NB4 (cell line): ENCODE results near the gene NELL1.

Source experiments
- CTCF ChIP-seq: IDR thresholded peaks from one replicate; pipeline ENCODE4 v1.5.1; 2012; ENCODE audit warnings: low read depth, low read length
- POLR2A ChIP-seq: IDR thresholded peaks from 2 replicates; pipeline ENCODE4 v1.6.1; 2011; ENCODE audit warnings: mild to moderate bottlenecking; ENCODE audit not compliant: insufficient read length; ENCODE audit errors: extremely low read depth
- TF ChIP-seq, protein P1 (sequence below): IDR thresholded peaks from 2 replicates; pipeline ENCODE4 v1.6.1; 2011; ENCODE audit warnings: low read depth, low read length

DNA sequence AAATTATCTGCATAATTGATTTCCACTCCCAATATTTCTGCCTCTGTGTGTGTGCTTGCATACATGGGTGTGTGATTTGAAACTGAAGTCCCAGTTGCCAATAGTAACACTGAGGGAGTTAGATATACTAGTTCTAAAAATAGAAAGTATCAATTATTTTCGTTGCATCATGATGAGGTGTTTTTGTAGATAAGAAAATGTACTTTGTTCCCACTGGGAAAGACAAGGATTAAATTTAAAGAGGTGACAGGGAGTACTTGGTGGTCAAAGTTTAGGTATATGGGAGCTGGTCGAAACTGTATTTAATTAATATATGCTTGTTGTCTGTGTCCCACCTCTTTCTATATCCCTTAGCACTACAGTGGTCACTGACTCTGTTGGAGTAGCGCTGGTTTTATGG, 444.5 kb downstream of the NELL1 start:
- TF ChIP-seq POLR2A (no peak), CTCF (no peak)
- TF ChIP-seq, protein P1, sequence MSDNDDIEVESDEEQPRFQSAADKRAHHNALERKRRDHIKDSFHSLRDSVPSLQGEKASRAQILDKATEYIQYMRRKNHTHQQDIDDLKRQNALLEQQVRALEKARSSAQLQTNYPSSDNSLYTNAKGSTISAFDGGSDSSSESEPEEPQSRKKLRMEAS, result no peak
